Left lung (tissue), 10 donors: ENCODE data around the gene GINS3. TPM values are rescaled to one million over a fixed set of nuclear protein-coding genes. Genes with fewer than 3 reads are reported as not detected.

Source experiments
- ATAC-seq: fragments of 200-7000 bp; cut with Tn5 transposase; one replicate; pipeline ENCODE4 v1.9.1; 2020; ENCODE audit warnings: moderate library complexity
- DNase-seq, 4 donors: peaks; one replicate each; pipeline ENCODE4 v3.0.0-alpha.2; 2013 to 2020
- H3K27ac ChIP-seq, 2 donors: fragments of 200-600 bp; sonication (generic) in 1 of 2; one replicate each; pipeline versions ENCODE4 v1.5.0 to v1.8.0; 2020 to 2021
- H3K27me3 ChIP-seq, 2 donors: fragments of 200-600 bp; sonication (generic) in 1 of 2; one replicate each; pipeline versions ENCODE4 v1.5.0 to v1.8.0; 2020 to 2021
- H3K36me3 ChIP-seq, 2 donors: fragments of 200-600 bp; sonication (generic) in 1 of 2; one replicate each; pipeline versions ENCODE4 v1.5.0 to v1.8.0; 2020 to 2021
- H3K4me1 ChIP-seq, 2 donors: fragments of 200-600 bp; one replicate each; pipeline ENCODE4 v1.8.0; 2021
- H3K4me3 ChIP-seq, 2 donors: fragments of 200-600 bp; sonication (generic) in 1 of 2; one replicate each; pipeline versions ENCODE4 v1.5.0 to v1.8.0; 2020 to 2021; ENCODE audit warnings: mild to moderate bottlenecking in 1 of 2
- H3K9me3 ChIP-seq, 2 donors: fragments of 200-600 bp; sonication (generic) in 1 of 2; one replicate each; pipeline versions ENCODE4 v1.5.0 to v1.8.0; 2020 to 2021
- intact Hi-C, 2 donors: fragments of 100-400 bp; cut with DNase I; formaldehyde crosslinking; loops; one replicate each; pipeline versions ENCODE4 v1.11.2 to v1.14.2; 2022
- polyA plus RNA-seq, 6 donors: library from polyadenylated mRNA; unstranded; fragments of 120-200 nt; gene quantifications; one replicate each; pipeline ENCODE4 v1.2.1, GENCODE V29; 2013; ENCODE audit not compliant: insufficient read length in 6 of 6
- total RNA-seq, 2 donors: library from RNA; stranded (reverse); fragmentation: NEBNext Ultra II Directional; extraction: Animal tissue kit (Norgen Biotek cat#: 25700); gene quantifications; one replicate each; pipeline ENCODE4 v1.2.1, GENCODE V29; 2021
- TF ChIP-seq, protein P1 (sequence below), 2 donors: fragments of 200-600 bp; sonication (generic) in 1 of 2; IDR thresholded peaks; one replicate each; pipeline versions ENCODE4 v1.5.0 to v1.8.0; 2021; ENCODE audit warnings: antibody characterized with exemption in 2 of 2
- donor health status: DM: no; HTN: yes; CAD: no.
- donor health status: DM: no; HTN: no; CAD: no.

GINS3 gene
- total and polyA plus RNA-seq, 8 donors = 4.8 to 14.6 (median 10.3) TPM

- H3K27me3 ChIP-seq = peaks cover 0 to 18% of the 10 kb centered on the region in 2 donors
- TF ChIP-seq, protein P1, sequence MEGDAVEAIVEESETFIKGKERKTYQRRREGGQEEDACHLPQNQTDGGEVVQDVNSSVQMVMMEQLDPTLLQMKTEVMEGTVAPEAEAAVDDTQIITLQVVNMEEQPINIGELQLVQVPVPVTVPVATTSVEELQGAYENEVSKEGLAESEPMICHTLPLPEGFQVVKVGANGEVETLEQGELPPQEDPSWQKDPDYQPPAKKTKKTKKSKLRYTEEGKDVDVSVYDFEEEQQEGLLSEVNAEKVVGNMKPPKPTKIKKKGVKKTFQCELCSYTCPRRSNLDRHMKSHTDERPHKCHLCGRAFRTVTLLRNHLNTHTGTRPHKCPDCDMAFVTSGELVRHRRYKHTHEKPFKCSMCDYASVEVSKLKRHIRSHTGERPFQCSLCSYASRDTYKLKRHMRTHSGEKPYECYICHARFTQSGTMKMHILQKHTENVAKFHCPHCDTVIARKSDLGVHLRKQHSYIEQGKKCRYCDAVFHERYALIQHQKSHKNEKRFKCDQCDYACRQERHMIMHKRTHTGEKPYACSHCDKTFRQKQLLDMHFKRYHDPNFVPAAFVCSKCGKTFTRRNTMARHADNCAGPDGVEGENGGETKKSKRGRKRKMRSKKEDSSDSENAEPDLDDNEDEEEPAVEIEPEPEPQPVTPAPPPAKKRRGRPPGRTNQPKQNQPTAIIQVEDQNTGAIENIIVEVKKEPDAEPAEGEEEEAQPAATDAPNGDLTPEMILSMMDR (IDR thresholded peaks at IDR 0.05) = no peak
- ATAC-seq (no peak), DNase-seq (no peak)
- H3K9me3 ChIP-seq = no peaks in the 10 kb centered on the region
- H3K4me3 ChIP-seq = no peak overlapping the region
- H3K36me3 ChIP-seq = no peaks in the 10 kb centered on the region
- no peak overlapping the region for H3K27ac ChIP-seq
- intact Hi-C loops = no loop called here
- no peaks in the 10 kb centered on the region for H3K4me1 ChIP-seq
Measured at GRCh38 chr16:58444265-58444664, 52.0 kb downstream of the GINS3 start.

DNA sequence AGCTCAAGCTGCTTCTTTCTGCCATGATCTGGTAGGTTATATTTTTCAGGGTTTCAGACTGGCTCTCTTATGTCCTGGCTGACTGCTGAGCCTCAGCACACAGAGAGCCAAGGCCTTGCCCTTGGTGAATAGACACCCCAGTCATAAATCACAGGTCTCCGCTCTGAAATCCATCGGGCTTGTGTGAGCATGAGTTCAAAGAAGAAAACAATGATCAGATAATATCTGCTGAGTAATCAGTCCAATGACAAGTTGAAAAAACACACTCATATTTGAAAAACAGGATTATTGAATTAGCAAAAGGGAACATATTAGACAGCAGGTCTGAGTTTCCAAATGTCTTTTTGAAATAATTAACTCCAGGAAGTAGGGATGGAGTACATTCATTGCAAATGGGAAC lies 56.6 kb downstream of the GINS3 start:
- H3K27me3 ChIP-seq = peaks cover 0 to 10% of the 10 kb centered on the region in 2 donors
- H3K4me1 ChIP-seq = no peaks in the 10 kb centered on the region
- no peak for DNase-seq
- no peak for ATAC-seq
- intact Hi-C loops = no loop called here
- H3K4me3 ChIP-seq = no peak overlapping the region
- TF ChIP-seq, protein P1 (IDR thresholded peaks at IDR 0.05) = no peak
- no peaks in the 10 kb centered on the region for H3K36me3 ChIP-seq
- H3K9me3 ChIP-seq = no peaks in the 10 kb centered on the region
- H3K27ac ChIP-seq = no peak overlapping the region

DNA sequence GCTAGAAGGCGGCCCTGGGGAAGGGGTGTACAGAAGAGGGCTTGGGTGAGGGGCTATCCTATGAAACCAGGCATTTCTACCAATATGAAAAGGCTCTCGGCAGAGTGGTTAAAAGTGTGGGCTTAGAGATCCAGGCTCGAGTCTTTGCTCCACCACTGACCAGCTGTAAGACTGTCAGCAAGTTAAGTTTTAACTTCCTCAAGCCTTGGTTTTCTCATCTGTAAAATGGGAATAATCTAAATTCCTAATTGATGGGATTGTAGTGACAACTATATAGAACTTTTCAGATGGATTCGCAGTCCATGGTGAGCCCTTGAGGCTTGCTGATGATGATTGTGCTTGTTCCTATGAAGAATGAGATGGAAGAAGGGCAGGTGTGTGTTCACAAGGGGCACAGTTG lies 57.0 kb downstream of the GINS3 start:
- Histone ChIP-seq H3K27me3 (peaks cover 0 to 9% of the 10 kb centered on the region in 2 donors), H3K27ac (no peak overlapping the region), H3K9me3 (no peaks in the 10 kb centered on the region), H3K4me1 (no peaks in the 10 kb centered on the region), H3K36me3 (no peaks in the 10 kb centered on the region), H3K4me3 (no peak overlapping the region)
- DNase-seq (no peak), ATAC-seq (no peak)
- TF ChIP-seq, protein P1 (IDR thresholded peaks at IDR 0.05) = no peak
- intact Hi-C loops = no loop called here

- TF ChIP-seq, protein P1 (IDR thresholded peaks at IDR 0.05) = no peak
- H3K9me3 ChIP-seq = no peaks in the 10 kb centered on the region
- H3K4me3 ChIP-seq = no peak overlapping the region
- no peaks in the 10 kb centered on the region for H3K36me3 ChIP-seq
- H3K4me1 ChIP-seq = no peaks in the 10 kb centered on the region
- no peak for ATAC-seq
- intact Hi-C loops = no loop called here
- no peak for DNase-seq
- peaks cover 0 to 8% of the 10 kb centered on the region in 2 donors for H3K27me3 ChIP-seq
- H3K27ac ChIP-seq = no peak overlapping the region
Measured at GRCh38 chr16:58449768-58450167, 57.5 kb downstream of the GINS3 start.

GRCh38 chr16:58450590-58450989 lies 58.3 kb downstream of the GINS3 start:
- DNase-seq (no peak), ATAC-seq (no peak)
- Histone ChIP-seq H3K36me3 (no peaks in the 10 kb centered on the region), H3K9me3 (no peaks in the 10 kb centered on the region), H3K27ac (no peak overlapping the region), H3K4me3 (no peak overlapping the region), H3K4me1 (no peaks in the 10 kb centered on the region), H3K27me3 (peaks cover 0 to 4% of the 10 kb centered on the region in 2 donors)
- TF ChIP-seq, protein P1 (IDR thresholded peaks at IDR 0.05) = no peak
- intact Hi-C loops = no loop called here
